WERI-Rb-1 (cell line): ENCODE data around the gene NOL9.

Experiments used
- DNase-seq: peaks from one replicate; pipeline ENCODE4 v3.0.0-alpha.2; 2020
- H3K27ac ChIP-seq: fragments of 250-450 bp; sonication (Bioruptor Pico); 2 replicates; pipeline ENCODE4 v1.5.1; 2020; ENCODE audit warnings: mild to moderate bottlenecking, moderate library complexity
- H3K27me3 ChIP-seq: fragments of 250-450 bp; sonication (Bioruptor Pico); 2 replicates; pipeline ENCODE4 v1.5.1; 2021; ENCODE audit warnings: mild to moderate bottlenecking, low read depth, moderate library complexity; ENCODE audit not compliant: insufficient read depth, severe bottlenecking
- H3K36me3 ChIP-seq: fragments of 250-450 bp; sonication (Bioruptor Pico); 2 replicates; pipeline ENCODE4 v1.5.1; 2020; ENCODE audit warnings: mild to moderate bottlenecking, moderate library complexity
- H3K4me3 ChIP-seq: 2 replicates; pipeline ENCODE4 v1.5.1; 2011; ENCODE audit warnings: low read depth, mild to moderate bottlenecking, control low read depth, low read length
- H3K9me3 ChIP-seq: fragments of 250-450 bp; sonication (Bioruptor Pico); 2 replicates; pipeline ENCODE4 v1.5.1; 2021; ENCODE audit warnings: mild to moderate bottlenecking, moderate library complexity; ENCODE audit not compliant: severe bottlenecking
- CTCF ChIP-seq: IDR thresholded peaks from 2 replicates; pipeline ENCODE4 v1.5.1; 2011; ENCODE audit warnings: low read depth, mild to moderate bottlenecking, control low read depth, inconsistent platforms, low read length

Gene NOL9

GRCh38 chr1:6596886-6597776, 42.8 kb upstream of the NOL9 start:
- no peak overlapping the region for H3K27ac ChIP-seq
- H3K36me3 ChIP-seq: peaks cover 74% of the 10 kb centered on the region
- H3K9me3 ChIP-seq: no peaks in the 10 kb centered on the region
- TF ChIP-seq CTCF: no peak
- DNase-seq: no peak
- H3K27me3 ChIP-seq: no peaks in the 10 kb centered on the region
- no peak overlapping the region for H3K4me3 ChIP-seq

GRCh38 chr1:6596351-6596750, 42.0 kb upstream of the NOL9 start:
- no peak for TF ChIP-seq CTCF
- Histone ChIP-seq H3K27ac (peak overlapping the region; percentile 92), H3K27me3 (no peaks in the 10 kb centered on the region), H3K36me3 (peaks cover 78% of the 10 kb centered on the region), H3K4me3 (no peak overlapping the region), H3K9me3 (no peaks in the 10 kb centered on the region)
- DNase-seq: no peak

GRCh38 chr1:6594977-6595740, 40.8 kb upstream of the NOL9 start:
- Histone ChIP-seq H3K27ac (peak overlapping the region; percentile 92), H3K36me3 (peaks cover 88% of the 10 kb centered on the region), H3K4me3 (no peak overlapping the region), H3K9me3 (no peaks in the 10 kb centered on the region), H3K27me3 (no peaks in the 10 kb centered on the region)
- peak; percentile 77 for DNase-seq
- TF ChIP-seq CTCF: no peak

DNA sequence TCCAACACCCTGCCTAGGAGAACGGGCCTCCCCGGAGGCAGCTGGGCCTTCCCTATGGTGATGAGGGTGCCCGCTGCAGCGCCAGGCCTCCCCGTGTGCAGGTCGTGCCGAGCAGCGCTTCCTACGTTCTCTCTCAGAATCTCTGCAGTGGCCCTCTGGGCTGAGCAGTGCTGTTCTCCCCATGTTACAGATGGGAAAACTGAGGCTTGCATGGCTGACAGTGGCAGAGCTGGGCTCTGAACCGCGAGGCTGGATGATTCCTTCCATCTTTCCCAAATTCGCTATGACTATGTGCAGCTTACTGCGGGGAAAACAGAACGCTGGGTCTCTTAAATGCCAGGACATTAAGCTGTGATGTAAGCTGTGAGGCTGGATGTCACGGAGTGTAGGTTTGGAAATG, 39.5 kb upstream of the NOL9 start:
- Histone ChIP-seq H3K27me3 (no peaks in the 10 kb centered on the region), H3K27ac (peak overlapping the region; percentile 92), H3K36me3 (peaks cover 88% of the 10 kb centered on the region), H3K9me3 (no peaks in the 10 kb centered on the region), H3K4me3 (no peak overlapping the region)
- TF ChIP-seq CTCF: no peak
- DNase-seq: no peak

DNA sequence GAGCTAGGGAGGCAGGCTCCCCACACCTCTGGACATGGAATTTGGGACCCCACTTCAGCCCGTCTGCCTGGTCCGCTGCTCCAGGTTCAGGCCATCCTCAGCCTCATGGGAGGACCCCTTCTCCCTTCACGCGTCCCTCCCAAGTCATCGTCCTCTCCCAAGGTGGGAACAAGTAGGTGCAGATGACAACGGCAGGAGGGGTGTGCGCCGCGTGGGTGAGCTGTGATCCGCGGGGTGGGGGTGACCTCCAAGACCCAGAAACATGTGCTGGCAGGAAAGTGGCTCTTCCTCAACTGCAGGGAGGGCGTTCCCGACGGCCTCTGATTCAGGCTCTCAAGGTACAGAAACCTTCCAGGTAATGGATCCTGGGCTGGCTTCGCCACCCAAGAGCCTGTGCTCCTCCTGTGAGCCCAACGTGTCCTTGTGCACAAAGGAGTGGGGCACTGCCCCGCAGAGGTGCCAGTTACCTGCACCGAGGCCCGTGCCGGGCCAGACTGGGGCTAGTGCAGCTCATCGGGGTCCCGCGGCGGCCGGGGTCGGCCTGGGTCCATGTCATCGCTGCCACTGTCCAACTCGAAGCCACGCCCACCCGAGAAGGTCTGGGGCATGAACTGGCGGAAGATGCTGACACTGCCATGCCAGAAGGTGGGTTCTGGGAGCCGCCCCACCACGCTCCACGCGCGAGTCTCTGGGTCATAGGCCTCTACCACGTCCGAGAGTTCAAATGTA, 38.7 kb upstream of the NOL9 start:
- H3K27ac ChIP-seq: peak overlapping the region; percentile 92
- H3K27me3 ChIP-seq: no peaks in the 10 kb centered on the region
- H3K36me3 ChIP-seq: peaks cover 89% of the 10 kb centered on the region
- DNase-seq: no peak
- TF ChIP-seq CTCF: no peak
- H3K9me3 ChIP-seq: no peaks in the 10 kb centered on the region
- H3K4me3 ChIP-seq: no peak overlapping the region
